Measurements from ENCODE around the gene RB1.
"Not testable (repeated sequence)": the region's sequence is repeated elsewhere in the genome, so short reads cannot be mapped to it uniquely, and the experiment has no call there.

Gene RB1

GRCh38 chr13:48412881-48413351, 109.4 kb downstream of the RB1 start, which contains the start of gene LPAR6:
Gene LPAR6 (minus strand): TSS chr13:48413113. CDS start chr13:48412423, 690 bp downstream.
- DNase-seq = no peak

GRCh38 chr13:48414501-48414900, 111.0 kb downstream of the RB1 start:
- DNase-seq = no peak

GRCh38 chr13:48415516-48415915, 112.0 kb downstream of the RB1 start:
- no peak for DNase-seq

GRCh38 chr13:48422003-48422402, 118.5 kb downstream of the RB1 start:
- not testable (repeated sequence) for DNase-seq

- no peak for DNase-seq
Observed at GRCh38 chr13:48424212-48424611, 120.7 kb downstream of the RB1 start.

- no peak for DNase-seq
Observed at GRCh38 chr13:48426052-48426451, 122.5 kb downstream of the RB1 start.

GRCh38 chr13:48426755-48427298, 123.3 kb downstream of the RB1 start:
- not testable (repeated sequence) for DNase-seq

GRCh38 chr13:48429036-48429435, 125.5 kb downstream of the RB1 start:
- DNase-seq = no peak

GRCh38 chr13:48429886-48430285, 126.3 kb downstream of the RB1 start:
- no peak for DNase-seq

GRCh38 chr13:48431431-48431830, 127.9 kb downstream of the RB1 start:
- DNase-seq = no peak

GRCh38 chr13:48431987-48432615, 128.6 kb downstream of the RB1 start:
- no peak for DNase-seq

GRCh38 chr13:48434200-48434599, 130.6 kb downstream of the RB1 start:
- no peak for DNase-seq

- DNase-seq = no peak
Observed at GRCh38 chr13:48436661-48437288, 133.2 kb downstream of the RB1 start.

- DNase-seq = no peak
Observed at GRCh38 chr13:48437371-48437770, 133.8 kb downstream of the RB1 start.

GRCh38 chr13:48443442-48444208, 140.1 kb downstream of the RB1 start:
- DNase-seq = no peak

- DNase-seq = no peak
Observed at GRCh38 chr13:48446464-48446863, 142.9 kb downstream of the RB1 start.

GRCh38 chr13:48448285-48448958, 144.9 kb downstream of the RB1 start:
- DNase-seq = no peak

GRCh38 chr13:48448959-48449614, 145.5 kb downstream of the RB1 start:
- no peak for DNase-seq

GRCh38 chr13:48449656-48450055, 146.1 kb downstream of the RB1 start:
- no peak for DNase-seq

- not testable (repeated sequence) for DNase-seq
Observed at GRCh38 chr13:48451196-48451595, 147.6 kb downstream of the RB1 start.

- no peak for DNase-seq
Observed at GRCh38 chr13:48456546-48456945, 153.0 kb downstream of the RB1 start.

GRCh38 chr13:48457578-48458242, 154.2 kb downstream of the RB1 start:
- DNase-seq = no peak

Data from NCI-H187 (cell line).